HG03457 (cell line): ENCODE data around the gene TMEM229B.

Experiments used
- ATAC-seq: cut with Tn5 transposase; IDR thresholded peaks from one replicate; pipeline ENCODE4 v1.9.1; 2021; ENCODE audit warnings: moderate number of reproducible peaks; ENCODE audit not compliant: unreplicated experiment

The TMEM229B gene

DNA sequence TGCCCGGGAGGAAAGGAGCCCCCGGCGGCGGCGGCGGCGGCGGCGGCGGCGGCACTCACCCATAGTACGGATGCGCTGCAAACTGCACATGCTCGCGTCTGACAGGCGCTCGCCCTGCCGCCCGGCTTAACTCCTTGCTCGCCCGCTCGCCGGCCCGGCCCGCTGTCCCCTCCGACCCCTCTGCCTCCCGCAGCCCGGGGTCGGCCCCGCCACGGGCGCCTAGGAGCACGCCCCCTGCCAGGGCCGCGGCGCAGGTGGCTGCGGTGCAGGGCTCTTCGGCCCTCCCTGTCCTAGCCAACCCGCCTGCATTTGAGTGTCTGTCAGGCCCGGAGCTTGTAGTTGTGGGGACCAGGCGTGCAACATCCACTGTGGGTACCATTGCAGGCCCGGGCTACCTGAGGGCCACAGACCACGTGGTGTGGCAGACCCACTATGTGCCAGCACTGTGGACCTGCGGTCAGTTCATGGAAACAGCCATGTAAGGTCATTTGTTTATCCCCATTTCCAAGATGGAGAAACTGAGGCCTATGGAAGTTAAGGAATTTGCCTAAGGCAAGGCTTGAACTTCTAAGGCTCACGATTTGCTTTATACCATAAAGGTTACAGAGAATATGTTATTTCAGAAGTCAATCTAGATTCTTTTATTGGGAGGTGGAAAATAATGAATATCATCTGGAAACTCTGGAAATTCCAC, 27.0 kb upstream of the TMEM229B start:
- no peak for ATAC-seq

- no peak for ATAC-seq
Observed at GRCh38 chr14:67514650-67515385, 26.3 kb upstream of the TMEM229B start.

DNA sequence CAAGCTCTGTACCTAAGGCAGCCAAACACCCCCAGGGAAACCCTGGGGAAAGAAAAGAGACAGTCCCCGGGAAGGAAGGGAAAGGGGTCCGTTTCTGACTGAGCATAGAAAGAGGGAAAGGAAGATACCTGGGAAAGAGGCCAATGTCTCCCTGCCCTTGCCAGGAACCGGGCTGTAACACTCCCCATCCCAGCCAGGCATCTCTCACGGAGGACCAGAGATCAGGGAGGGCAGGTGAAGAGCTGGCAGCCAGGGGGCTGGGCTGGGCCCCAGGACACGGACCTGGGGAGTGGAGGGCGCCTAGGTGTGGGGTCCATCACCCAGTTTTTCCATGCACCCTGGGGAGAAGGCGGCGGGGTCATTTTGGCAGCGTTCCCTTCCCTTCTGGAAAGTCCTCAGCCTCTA, 25.7 kb upstream of the TMEM229B start:
- ATAC-seq: no peak

- ATAC-seq: no peak
Observed at GRCh38 chr14:67513631-67514108, 25.1 kb upstream of the TMEM229B start.

GRCh38 chr14:67512463-67513310, 24.2 kb upstream of the TMEM229B start:
- no peak for ATAC-seq

- no peak for ATAC-seq
Observed at GRCh38 chr14:67510836-67511235, 22.3 kb upstream of the TMEM229B start.

DNA sequence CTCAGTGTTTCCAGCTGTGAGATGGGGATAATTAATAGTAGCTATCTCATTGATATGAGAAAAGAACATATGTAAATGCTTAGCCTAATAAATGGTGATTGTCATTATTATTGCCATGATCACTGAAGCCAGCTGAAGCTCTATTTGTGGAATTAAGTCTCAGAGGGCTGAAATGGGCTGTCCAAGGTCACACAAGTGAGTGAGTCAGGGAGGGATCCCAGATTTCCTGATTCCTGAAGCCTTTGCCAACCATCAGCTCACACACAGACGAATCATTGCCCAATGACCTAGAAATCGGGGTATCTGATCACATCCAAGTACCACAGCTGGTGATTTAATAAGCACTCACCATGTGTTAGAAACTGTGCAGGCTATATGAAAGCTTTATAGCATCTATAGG, 21.6 kb upstream of the TMEM229B start:
- no peak for ATAC-seq

GRCh38 chr14:67508956-67509355, 20.4 kb upstream of the TMEM229B start:
- ATAC-seq: no peak

GRCh38 chr14:67505254-67505653, 16.7 kb upstream of the TMEM229B start:
- ATAC-seq: no peak

DNA sequence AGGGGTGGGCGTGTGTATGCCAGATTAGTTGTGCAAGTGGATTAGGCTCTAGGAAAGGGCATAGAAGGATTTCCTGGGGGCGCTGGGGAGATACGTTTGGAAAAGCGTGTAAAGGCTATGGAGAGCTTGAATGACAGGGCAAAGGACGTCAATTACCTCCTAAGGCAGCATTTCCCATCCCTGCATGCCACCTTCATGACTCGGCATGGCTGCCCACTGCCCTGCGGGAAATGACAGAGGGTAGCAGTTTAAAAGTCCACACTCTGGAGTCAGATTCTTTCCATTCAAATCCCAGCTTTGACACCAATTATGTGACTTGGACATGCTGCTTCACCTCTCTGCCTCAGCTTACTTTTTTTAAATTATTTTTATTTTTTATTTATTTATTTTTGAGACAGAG, 14.8 kb upstream of the TMEM229B start:
- no peak for ATAC-seq

GRCh38 chr14:67502867-67503266, 14.3 kb upstream of the TMEM229B start:
- ATAC-seq: no peak

- ATAC-seq: no peak
Observed at GRCh38 chr14:67501670-67502069, 13.1 kb upstream of the TMEM229B start.

DNA sequence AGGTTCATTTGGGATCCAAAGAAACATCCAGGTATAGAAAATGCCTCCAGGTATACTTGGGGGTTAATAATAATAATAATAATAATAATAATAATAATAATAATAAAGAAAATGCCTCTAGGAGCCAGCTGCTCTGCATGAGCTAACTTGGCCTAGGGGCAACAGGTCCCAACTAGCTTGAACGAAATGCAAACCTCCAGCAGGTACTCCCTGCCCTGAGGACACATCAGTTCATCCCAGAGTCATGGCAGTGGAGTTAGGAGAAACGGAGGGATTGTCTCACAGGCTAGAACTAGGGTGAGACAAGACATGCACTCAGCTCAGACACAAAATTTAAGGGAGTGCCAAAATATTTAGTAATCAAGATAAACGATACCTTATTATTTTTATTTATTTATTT, 12.5 kb upstream of the TMEM229B start:
- ATAC-seq: no peak

GRCh38 chr14:67497716-67498115, 9.2 kb upstream of the TMEM229B start:
- ATAC-seq: no peak

- no peak for ATAC-seq
Observed at GRCh38 chr14:67497216-67497615, 8.7 kb upstream of the TMEM229B start.

DNA sequence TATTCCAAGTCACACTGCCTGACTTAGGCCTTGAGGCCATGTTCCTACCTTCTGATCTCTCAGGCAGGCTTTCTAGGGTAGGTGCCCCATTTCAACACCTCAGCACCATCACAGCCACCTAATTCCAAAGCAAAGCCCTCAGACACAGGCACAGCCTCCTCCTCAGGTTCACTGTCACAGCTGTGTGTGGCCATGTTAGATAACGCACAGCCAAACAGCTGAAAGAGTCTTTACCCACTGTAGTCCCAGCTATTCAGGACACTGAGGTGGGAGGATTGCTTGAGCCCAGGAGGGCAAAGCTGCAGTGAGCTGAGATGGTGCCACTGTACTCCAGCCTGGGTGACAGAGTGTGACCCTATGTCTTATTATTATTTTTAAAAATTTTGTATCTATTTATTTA, 7.3 kb upstream of the TMEM229B start:
- no peak for ATAC-seq

GRCh38 chr14:67493092-67493717, 4.7 kb upstream of the TMEM229B start:
- no peak for ATAC-seq

GRCh38 chr14:67492538-67492937, 4.0 kb upstream of the TMEM229B start:
- no peak for ATAC-seq

DNA sequence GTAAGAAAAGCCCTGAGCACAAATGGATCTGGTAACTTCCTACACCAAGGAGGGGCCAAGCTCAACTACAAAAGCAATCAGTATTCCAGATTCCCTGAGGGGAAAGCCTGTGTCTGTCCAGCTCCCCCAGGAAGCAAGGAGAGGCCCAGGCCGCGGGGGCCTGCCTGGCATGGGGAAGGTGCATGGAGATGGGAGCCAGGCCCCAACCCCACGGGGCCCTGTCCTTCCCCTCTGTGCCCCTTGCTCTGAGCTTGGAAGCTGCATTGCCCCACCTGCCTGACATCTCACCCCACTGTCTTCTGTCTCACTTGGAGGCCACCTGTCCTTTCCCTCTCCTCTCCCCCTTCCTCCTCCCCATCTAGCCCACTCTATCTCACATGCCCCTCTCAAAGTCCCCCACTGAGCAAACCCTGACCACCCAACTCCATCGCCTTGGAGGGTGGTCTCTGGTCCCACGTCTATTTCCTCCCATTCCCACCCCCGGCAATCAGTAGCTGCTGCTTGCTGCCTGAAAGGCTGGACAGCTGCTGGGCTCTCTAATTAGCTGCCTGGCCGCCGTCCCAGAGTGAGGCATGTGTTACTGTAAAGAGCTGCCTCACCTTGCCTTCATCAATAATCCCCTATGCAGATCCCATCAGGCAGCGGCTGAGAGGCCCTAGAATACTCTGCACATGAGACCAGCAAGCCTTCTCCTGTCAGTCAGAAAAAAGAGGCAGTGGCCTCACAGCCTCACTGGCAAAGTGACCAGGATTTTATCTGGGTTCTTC, 3.4 kb upstream of the TMEM229B start:
- no peak for ATAC-seq

GRCh38 chr14:67491285-67491684, 2.8 kb upstream of the TMEM229B start:
- no peak for ATAC-seq
